ENCODE measurements around the gene TRAF3IP1.

DNA sequence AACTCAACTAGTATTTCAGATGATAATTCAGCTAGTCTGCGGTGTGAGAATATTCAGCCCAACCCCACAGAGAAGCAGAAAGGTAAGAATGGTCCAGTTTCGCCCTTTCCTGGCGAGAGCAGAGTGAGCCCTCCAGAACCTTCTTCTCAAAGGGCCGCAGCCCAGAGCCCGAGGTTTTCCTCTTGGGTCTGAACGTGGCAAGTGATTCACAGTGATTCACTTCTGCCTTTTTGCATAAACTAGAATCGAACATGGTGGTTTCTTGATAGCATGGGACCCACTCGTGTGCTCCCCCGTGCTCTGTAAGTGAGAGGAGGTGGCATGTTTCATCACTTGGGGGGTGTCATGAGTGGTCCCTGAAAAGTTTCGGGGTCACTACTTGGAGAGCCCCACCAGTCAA, 24.2 kb downstream of the TRAF3IP1 start:
- TF ChIP-seq, protein P1, sequence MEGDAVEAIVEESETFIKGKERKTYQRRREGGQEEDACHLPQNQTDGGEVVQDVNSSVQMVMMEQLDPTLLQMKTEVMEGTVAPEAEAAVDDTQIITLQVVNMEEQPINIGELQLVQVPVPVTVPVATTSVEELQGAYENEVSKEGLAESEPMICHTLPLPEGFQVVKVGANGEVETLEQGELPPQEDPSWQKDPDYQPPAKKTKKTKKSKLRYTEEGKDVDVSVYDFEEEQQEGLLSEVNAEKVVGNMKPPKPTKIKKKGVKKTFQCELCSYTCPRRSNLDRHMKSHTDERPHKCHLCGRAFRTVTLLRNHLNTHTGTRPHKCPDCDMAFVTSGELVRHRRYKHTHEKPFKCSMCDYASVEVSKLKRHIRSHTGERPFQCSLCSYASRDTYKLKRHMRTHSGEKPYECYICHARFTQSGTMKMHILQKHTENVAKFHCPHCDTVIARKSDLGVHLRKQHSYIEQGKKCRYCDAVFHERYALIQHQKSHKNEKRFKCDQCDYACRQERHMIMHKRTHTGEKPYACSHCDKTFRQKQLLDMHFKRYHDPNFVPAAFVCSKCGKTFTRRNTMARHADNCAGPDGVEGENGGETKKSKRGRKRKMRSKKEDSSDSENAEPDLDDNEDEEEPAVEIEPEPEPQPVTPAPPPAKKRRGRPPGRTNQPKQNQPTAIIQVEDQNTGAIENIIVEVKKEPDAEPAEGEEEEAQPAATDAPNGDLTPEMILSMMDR (IDR thresholded peaks at IDR 0.05; ENCODE audit: low read depth, low read length): no peak
- TF ChIP-seq MYC (IDR thresholded peaks at IDR 0.05; ENCODE audit: low read depth, low read length): no peak

Data from NB4 (cell line).